ENCODE results near the gene SPATS2L.

SPATS2L gene

GRCh38 chr2:200445284-200445683 is 138.8 kb downstream of the SPATS2L start:
- Histone ChIP-seq H3K9me3 (ENCODE audit: severe bottlenecking) (no peaks in the 10 kb centered on the region), H3K36me3 (ENCODE audit: low read depth) (peaks cover 23% of the 10 kb centered on the region), H3K27ac (ENCODE audit: poor library complexity, severe bottlenecking) (no peak overlapping the region), H3K27me3 (ENCODE audit: insufficient read depth, poor library complexity, severe bottlenecking) (no peaks in the 10 kb centered on the region), H3K4me3 (ENCODE audit: severe bottlenecking) (no peak overlapping the region), H3K4me1 (ENCODE audit: insufficient read depth, poor library complexity, severe bottlenecking) (no peaks in the 10 kb centered on the region)
- no peak for TF ChIP-seq CTCF (IDR thresholded peaks at IDR 0.05; ENCODE audit: poor library complexity, severe bottlenecking)
- DNase-seq (ENCODE audit: low spot score) (no peak), ATAC-seq (ENCODE audit: low read depth) (no peak)

DNA sequence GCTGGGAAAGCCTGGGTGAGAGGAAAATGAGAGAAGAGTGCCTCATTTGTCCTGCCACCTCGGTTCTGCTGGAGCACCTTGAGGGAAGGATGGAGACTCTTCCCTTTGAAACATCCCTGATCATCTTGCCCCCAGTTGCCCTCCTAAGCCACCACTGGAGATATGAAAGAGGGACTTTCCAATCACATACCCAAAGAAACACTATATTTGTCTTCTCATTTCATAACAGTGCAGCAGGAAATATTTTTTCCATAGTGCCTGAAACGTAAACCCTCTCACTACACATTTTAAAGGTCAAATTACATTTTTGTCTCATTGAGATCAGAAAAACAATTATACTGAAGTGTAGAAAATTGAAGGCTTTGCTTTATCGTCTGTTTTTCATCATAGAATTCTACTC is 140.1 kb downstream of the SPATS2L start:
- peaks cover 9% of the 10 kb centered on the region; the same call in 1 of the 2 replicates for H3K36me3 ChIP-seq (ENCODE audit: low read depth)
- no peak overlapping the region for H3K27ac ChIP-seq (ENCODE audit: poor library complexity, severe bottlenecking)
- H3K9me3 ChIP-seq (ENCODE audit: severe bottlenecking), result no peaks in the 10 kb centered on the region
- no peak for TF ChIP-seq CTCF (IDR thresholded peaks at IDR 0.05; ENCODE audit: poor library complexity, severe bottlenecking)
- DNase-seq (ENCODE audit: low spot score) (no peak), ATAC-seq (ENCODE audit: low read depth) (no peak)
- no peaks in the 10 kb centered on the region for H3K4me1 ChIP-seq (ENCODE audit: insufficient read depth, poor library complexity, severe bottlenecking)
- no peak overlapping the region for H3K4me3 ChIP-seq (ENCODE audit: severe bottlenecking)
- no peaks in the 10 kb centered on the region for H3K27me3 ChIP-seq (ENCODE audit: insufficient read depth, poor library complexity, severe bottlenecking)

GRCh38 chr2:200447139-200447855 is 140.8 kb downstream of the SPATS2L start:
- no peaks in the 10 kb centered on the region for H3K4me1 ChIP-seq (ENCODE audit: insufficient read depth, poor library complexity, severe bottlenecking)
- no peak for ATAC-seq (ENCODE audit: low read depth)
- H3K27ac ChIP-seq (ENCODE audit: poor library complexity, severe bottlenecking), result no peak overlapping the region
- H3K36me3 ChIP-seq (ENCODE audit: low read depth), result 0 out of 2 replicates have a peak, but pooled peaks cover 3% of the 10 kb centered on the region
- no peaks in the 10 kb centered on the region for H3K27me3 ChIP-seq (ENCODE audit: insufficient read depth, poor library complexity, severe bottlenecking)
- no peak overlapping the region for H3K4me3 ChIP-seq (ENCODE audit: severe bottlenecking)
- no peak for TF ChIP-seq CTCF (IDR thresholded peaks at IDR 0.05; ENCODE audit: poor library complexity, severe bottlenecking)
- DNase-seq (ENCODE audit: low spot score), result no peak
- H3K9me3 ChIP-seq (ENCODE audit: severe bottlenecking), result no peaks in the 10 kb centered on the region

- no peak for DNase-seq (ENCODE audit: low spot score)
- H3K27ac ChIP-seq (ENCODE audit: poor library complexity, severe bottlenecking), result no peak overlapping the region
- H3K4me3 ChIP-seq (ENCODE audit: severe bottlenecking), result no peak overlapping the region
- ATAC-seq (ENCODE audit: low read depth), result no peak
- TF ChIP-seq CTCF (IDR thresholded peaks at IDR 0.05; ENCODE audit: poor library complexity, severe bottlenecking), result no peak
- no peaks in the 10 kb centered on the region for H3K4me1 ChIP-seq (ENCODE audit: insufficient read depth, poor library complexity, severe bottlenecking)
- H3K27me3 ChIP-seq (ENCODE audit: insufficient read depth, poor library complexity, severe bottlenecking), result no peaks in the 10 kb centered on the region
- no peaks in the 10 kb centered on the region for H3K9me3 ChIP-seq (ENCODE audit: severe bottlenecking)
- 0 out of 2 replicates have a peak, but pooled peaks cover 3% of the 10 kb centered on the region for H3K36me3 ChIP-seq (ENCODE audit: low read depth)
These were observed 142.0 kb downstream of the SPATS2L start for GRCh38 chr2:200448455-200448854.

- Histone ChIP-seq H3K36me3 (ENCODE audit: low read depth) (no peaks in the 10 kb centered on the region), H3K9me3 (ENCODE audit: severe bottlenecking) (no peaks in the 10 kb centered on the region), H3K4me1 (ENCODE audit: insufficient read depth, poor library complexity, severe bottlenecking) (no peaks in the 10 kb centered on the region), H3K27ac (ENCODE audit: poor library complexity, severe bottlenecking) (no peak overlapping the region), H3K4me3 (ENCODE audit: severe bottlenecking) (no peak overlapping the region), H3K27me3 (ENCODE audit: insufficient read depth, poor library complexity, severe bottlenecking) (no peaks in the 10 kb centered on the region)
- no peak for TF ChIP-seq CTCF (IDR thresholded peaks at IDR 0.05; ENCODE audit: poor library complexity, severe bottlenecking)
- ATAC-seq (ENCODE audit: low read depth) (no peak), DNase-seq (ENCODE audit: low spot score) (no peak)
These were observed 142.7 kb downstream of the SPATS2L start for GRCh38 chr2:200449149-200449548.
